ENCODE results near the gene ELL. TPM values are rescaled to one million over a fixed set of nuclear protein-coding genes. Genes with fewer than 3 reads are reported as not detected.
"Not testable (repeated sequence)": the region's sequence is repeated elsewhere in the genome, so short reads cannot be mapped to it uniquely, and the experiment has no call there.

Gene ELL
- total RNA-seq (2014; rRNA removed; shearing (Covaris generic)), result 15.9 and 16.0 TPM in 2 replicates

GRCh38 chr19:18521692-18522123, at the start of gene ELL:
Gene ELL (minus strand): TSS chr19:18522070. CDS start chr19:18522055, 15 bp downstream.
- in situ Hi-C loops (cut with HindIII; ENCODE audit: low sequenced_read_pairs), result no loop called here
- no peak for DNase-seq (ENCODE audit: low spot score)

GRCh38 chr19:18568367-18568766, 46.5 kb upstream of the ELL start:
- DNase-seq (ENCODE audit: low spot score), result no peak
- in situ Hi-C loops (cut with HindIII; ENCODE audit: low sequenced_read_pairs), result no loop called here

GRCh38 chr19:18566953-18567352, 45.1 kb upstream of the ELL start:
- in situ Hi-C loops (cut with HindIII; ENCODE audit: low sequenced_read_pairs), result no loop called here
- DNase-seq (ENCODE audit: low spot score), result no peak

GRCh38 chr19:18562086-18562485, 40.2 kb upstream of the ELL start:
- in situ Hi-C loops (cut with HindIII; ENCODE audit: low sequenced_read_pairs), result no loop called here
- DNase-seq (ENCODE audit: low spot score), result no peak

GRCh38 chr19:18559685-18560084, 37.8 kb upstream of the ELL start:
- in situ Hi-C loops (cut with HindIII; ENCODE audit: low sequenced_read_pairs), result no loop called here
- DNase-seq (ENCODE audit: low spot score), result no peak

GRCh38 chr19:18558604-18559003, 36.7 kb upstream of the ELL start:
- no peak for DNase-seq (ENCODE audit: low spot score)
- in situ Hi-C loops (cut with HindIII; ENCODE audit: low sequenced_read_pairs), result no loop called here

GRCh38 chr19:18558202-18558555, 36.3 kb upstream of the ELL start:
- no peak for DNase-seq (ENCODE audit: low spot score)
- in situ Hi-C loops (cut with HindIII; ENCODE audit: low sequenced_read_pairs), result no loop called here

- in situ Hi-C loops (cut with HindIII; ENCODE audit: low sequenced_read_pairs), result no loop called here
- DNase-seq (ENCODE audit: low spot score), result peak; percentile 99
Observed at GRCh38 chr19:18557411-18558201, 35.7 kb upstream of the ELL start, which contains the start of gene KXD1. Gene KXD1 (plus strand): TSS chr19:18557870. CDS start chr19:18562057, 4,187 bp downstream.

GRCh38 chr19:18551631-18552030, 29.8 kb upstream of the ELL start:
- in situ Hi-C loops (cut with HindIII; ENCODE audit: low sequenced_read_pairs), result no loop called here
- no peak for DNase-seq (ENCODE audit: low spot score)

GRCh38 chr19:18543814-18544475, 22.1 kb upstream of the ELL start:
- in situ Hi-C loops (cut with HindIII; ENCODE audit: low sequenced_read_pairs), result no loop called here
- peak; percentile 69 for DNase-seq (ENCODE audit: low spot score)

- in situ Hi-C loops (cut with HindIII; ENCODE audit: low sequenced_read_pairs), result no loop called here
- DNase-seq (ENCODE audit: low spot score), result peak; percentile 93
Observed at GRCh38 chr19:18542941-18543813, 21.3 kb upstream of the ELL start, which contains the start of gene FKBP8. Gene FKBP8 (minus strand): TSS chr19:18543573. CDS start chr19:18541970, 1,603 bp downstream.

GRCh38 chr19:18541992-18542940, 20.4 kb upstream of the ELL start:
- peak; percentile 18 for DNase-seq (ENCODE audit: low spot score)
- in situ Hi-C loops (cut with HindIII; ENCODE audit: low sequenced_read_pairs), result no loop called here

- in situ Hi-C loops (cut with HindIII; ENCODE audit: low sequenced_read_pairs), result no loop called here
- no peak for DNase-seq (ENCODE audit: low spot score)
Observed at GRCh38 chr19:18541258-18541991, 19.6 kb upstream of the ELL start.

GRCh38 chr19:18540200-18540599, 18.3 kb upstream of the ELL start:
- in situ Hi-C loops (cut with HindIII; ENCODE audit: low sequenced_read_pairs); DNase-seq (ENCODE audit: low spot score): not testable (repeated sequence)

GRCh38 chr19:18539372-18539771, 17.5 kb upstream of the ELL start:
- in situ Hi-C loops (cut with HindIII; ENCODE audit: low sequenced_read_pairs), result no loop called here
- no peak for DNase-seq (ENCODE audit: low spot score)

GRCh38 chr19:18538115-18538514, 16.2 kb upstream of the ELL start:
- no peak for DNase-seq (ENCODE audit: low spot score)
- in situ Hi-C loops (cut with HindIII; ENCODE audit: low sequenced_read_pairs), result no loop called here

- no peak for DNase-seq (ENCODE audit: low spot score)
- in situ Hi-C loops (cut with HindIII; ENCODE audit: low sequenced_read_pairs), result no loop called here
Observed at GRCh38 chr19:18537431-18537830, 15.6 kb upstream of the ELL start.

GRCh38 chr19:18536475-18536874, 14.6 kb upstream of the ELL start:
- in situ Hi-C loops (cut with HindIII; ENCODE audit: low sequenced_read_pairs), result no loop called here
- no peak for DNase-seq (ENCODE audit: low spot score)
